Glutamatergic neuron (in vitro differentiated cells): ENCODE results near the gene CLDN18. TPM values are rescaled to one million over a fixed set of nuclear protein-coding genes. Genes with fewer than 3 reads are reported as not detected.

Source experiments
- DNase-seq: peaks from one replicate; pipeline ENCODE4 v3.0.0; 2022
- H3K27ac Mint-ChIP-seq: one replicate; pipeline ENCODE4 v1.8.0; 2020; ENCODE audit warnings: mild to moderate bottlenecking, mixed read lengths, inconsistent platforms; ENCODE audit not compliant: unreplicated experiment
- H3K27me3 Mint-ChIP-seq: one replicate; pipeline ENCODE4 v1.8.0; 2020; ENCODE audit warnings: mild to moderate bottlenecking, moderate library complexity, mixed read lengths, inconsistent platforms; ENCODE audit not compliant: unreplicated experiment
- H3K36me3 Mint-ChIP-seq: one replicate; pipeline ENCODE4 v1.8.0; 2020; ENCODE audit warnings: mild to moderate bottlenecking, mixed read lengths, inconsistent platforms; ENCODE audit not compliant: unreplicated experiment
- H3K4me1 Mint-ChIP-seq: one replicate; pipeline ENCODE4 v1.8.0; 2020; ENCODE audit warnings: mild to moderate bottlenecking, low read depth, mixed read lengths, inconsistent platforms; ENCODE audit not compliant: unreplicated experiment
- H3K4me3 Mint-ChIP-seq: one replicate; pipeline ENCODE4 v1.8.0; 2020; ENCODE audit warnings: mild to moderate bottlenecking, mixed read lengths, inconsistent platforms; ENCODE audit not compliant: unreplicated experiment
- H3K9me3 Mint-ChIP-seq: one replicate; pipeline ENCODE4 v1.8.0; 2020; ENCODE audit warnings: mild to moderate bottlenecking, moderate library complexity, mixed read lengths, inconsistent platforms; ENCODE audit not compliant: unreplicated experiment
- CTCF ChIP-seq: fragments of 200-600 bp; sonication (generic); IDR thresholded peaks from one replicate; pipeline ENCODE4 v1.5.0; 2021; ENCODE audit not compliant: partially characterized antibody, unreplicated experiment
- total RNA-seq: library from RNA; stranded (reverse); fragmentation: NEBNext Ultra II Directional; extraction: Animal tissue kit (Norgen Biotek cat#: 25700); gene quantifications from one replicate; pipeline ENCODE4 v1.2.1, GENCODE V29; 2021; ENCODE audit not compliant: unreplicated experiment

The CLDN18 gene
- total RNA-seq, 1 donor from 2014 or later = not detected

- H3K27me3 Mint-ChIP-seq = peaks cover 2% of the 10 kb centered on the region
- peaks cover 5% of the 10 kb centered on the region for H3K36me3 Mint-ChIP-seq
- peak; percentile 89 for DNase-seq
- TF ChIP-seq CTCF = peak; percentile 89
- H3K27ac Mint-ChIP-seq = no peak overlapping the region
- no peak overlapping the region for H3K4me3 Mint-ChIP-seq
- no peaks in the 10 kb centered on the region for H3K4me1 Mint-ChIP-seq
- H3K9me3 Mint-ChIP-seq = no peaks in the 10 kb centered on the region
Observed at GRCh38 chr3:138068579-138069174, 58.7 kb downstream of the CLDN18 start.

- Mint-ChIP-seq H3K9me3 (no peaks in the 10 kb centered on the region), H3K4me3 (no peak overlapping the region), H3K36me3 (peaks cover 5% of the 10 kb centered on the region), H3K4me1 (no peaks in the 10 kb centered on the region), H3K27ac (no peak overlapping the region), H3K27me3 (no peaks in the 10 kb centered on the region)
- no peak for DNase-seq
- TF ChIP-seq CTCF = no peak
Observed at GRCh38 chr3:138070006-138070405, 60.0 kb downstream of the CLDN18 start.

- Mint-ChIP-seq H3K4me3 (no peak overlapping the region), H3K27ac (no peak overlapping the region), H3K27me3 (no peaks in the 10 kb centered on the region), H3K9me3 (no peaks in the 10 kb centered on the region), H3K36me3 (peaks cover 5% of the 10 kb centered on the region), H3K4me1 (no peaks in the 10 kb centered on the region)
- no peak for DNase-seq
- TF ChIP-seq CTCF = no peak
Observed at GRCh38 chr3:138072796-138073195, 62.8 kb downstream of the CLDN18 start.

- DNase-seq = no peak
- H3K27ac Mint-ChIP-seq = no peak overlapping the region
- no peaks in the 10 kb centered on the region for H3K4me1 Mint-ChIP-seq
- no peak overlapping the region for H3K4me3 Mint-ChIP-seq
- no peaks in the 10 kb centered on the region for H3K27me3 Mint-ChIP-seq
- H3K9me3 Mint-ChIP-seq = no peaks in the 10 kb centered on the region
- H3K36me3 Mint-ChIP-seq = peaks cover 5% of the 10 kb centered on the region
- TF ChIP-seq CTCF = no peak
Observed at GRCh38 chr3:138078096-138078495, 68.1 kb downstream of the CLDN18 start.

DNA sequence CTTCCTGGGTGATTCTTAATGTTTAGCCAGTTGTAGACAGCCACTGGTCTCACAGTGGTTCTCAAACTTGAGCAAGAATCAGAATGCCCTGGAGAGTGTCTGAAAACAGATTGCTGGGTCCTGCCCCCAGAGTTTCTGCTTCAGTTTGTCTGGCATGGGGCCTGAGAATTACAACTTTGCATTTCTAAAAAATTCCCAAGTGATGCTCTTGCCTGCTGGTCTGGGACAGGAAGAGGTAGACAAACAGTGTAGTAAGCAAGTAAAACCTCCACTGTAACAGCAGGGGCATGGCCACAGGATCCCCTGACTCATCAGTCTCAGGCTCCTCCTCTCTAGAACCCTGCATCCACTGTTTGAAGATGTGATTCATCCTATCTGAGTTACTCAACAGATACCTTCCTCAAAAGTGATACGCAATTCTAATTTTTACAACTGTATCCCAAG lies 69.0 kb downstream of the CLDN18 start:
- no peak for DNase-seq
- Mint-ChIP-seq H3K36me3 (no peaks in the 10 kb centered on the region), H3K27me3 (no peaks in the 10 kb centered on the region), H3K27ac (no peak overlapping the region), H3K4me3 (no peak overlapping the region), H3K4me1 (no peaks in the 10 kb centered on the region), H3K9me3 (no peaks in the 10 kb centered on the region)
- no peak for TF ChIP-seq CTCF
